ENCODE data around the gene CERCAM. TPM values are rescaled to one million over a fixed set of nuclear protein-coding genes. Genes with fewer than 3 reads are reported as not detected.

The CERCAM gene
- total and polyA plus RNA-seq, 12 donors: 3.5 to 30.4 (median 10.0) TPM

GRCh38 chr9:128396970-128397613 is 23.6 kb upstream of the CERCAM start:
- peaks cover 0 to 52% (median 6%) of the 10 kb centered on the region in 7 donors for H3K27me3 ChIP-seq
- H3K4me1 ChIP-seq: peaks cover 0 to 17% (median 12%) of the 10 kb centered on the region in 9 donors
- peak overlapping the region in 6 of 10 donors; percentile 3 to 29 (median 15) for H3K4me3 ChIP-seq
- intact Hi-C loops (cut with DNase I): no loop called here
- no peaks in the 10 kb centered on the region for H3K9me3 ChIP-seq
- no peak for TF ChIP-seq CTCF (IDR thresholded peaks at IDR 0.05)
- peak overlapping the region in 9 of 10 donors; percentile 24 to 76 (median 49) for H3K27ac ChIP-seq
- peaks cover 0 to 9% (median 0%) of the 10 kb centered on the region in 9 donors for H3K36me3 ChIP-seq
- peak in 1 of 2 donors; percentile 35 for DNase-seq
- peak; percentile 36 to 95 (median 76) for ATAC-seq
- 4 to 5% methylated on average over 19 of the region's 19 CpGs for WGBS, 2 donors

GRCh38 chr9:128397831-128398230 is 22.8 kb upstream of the CERCAM start:
- TF ChIP-seq CTCF (IDR thresholded peaks at IDR 0.05): no peak
- WGBS, 2 donors: 58 to 61% methylated on average over 7 of the region's 7 CpGs

GRCh38 chr9:128399861-128400260 is 20.8 kb upstream of the CERCAM start:
- ATAC-seq: no peak
- Histone ChIP-seq H3K4me3 (no peak overlapping the region), H3K9me3 (no peaks in the 10 kb centered on the region), H3K27ac (no peak overlapping the region), H3K27me3 (peaks cover 0 to 54% (median 6%) of the 10 kb centered on the region in 7 donors), H3K36me3 (no peaks in the 10 kb centered on the region), H3K4me1 (peaks cover 0 to 17% (median 12%) of the 10 kb centered on the region in 9 donors)
- no peak for DNase-seq
- 64 to 75% methylated on average over 3 of the region's 3 CpGs for WGBS, 2 donors
- no peak for TF ChIP-seq CTCF (IDR thresholded peaks at IDR 0.05)
- intact Hi-C loops (cut with DNase I): no loop called here

More at GRCh38 chr9:128397831-128398230, 22.8 kb upstream of the CERCAM start:
- Histone ChIP-seq H3K36me3 (peaks cover 0 to 1% (median 0%) of the 10 kb centered on the region in 9 donors), H3K27me3 (peaks cover 0 to 54% (median 6%) of the 10 kb centered on the region in 7 donors), H3K4me1 (peaks cover 0 to 17% (median 12%) of the 10 kb centered on the region in 9 donors), H3K27ac (peak overlapping the region in 7 of 10 donors; percentile 17 to 76 (median 49)), H3K9me3 (no peaks in the 10 kb centered on the region), H3K4me3 (peak overlapping the region in 3 of 10 donors; percentile 3 to 22 (median 12))
- intact Hi-C loops (cut with DNase I): no loop called here
- no peak for ATAC-seq
- DNase-seq: no peak

DNA sequence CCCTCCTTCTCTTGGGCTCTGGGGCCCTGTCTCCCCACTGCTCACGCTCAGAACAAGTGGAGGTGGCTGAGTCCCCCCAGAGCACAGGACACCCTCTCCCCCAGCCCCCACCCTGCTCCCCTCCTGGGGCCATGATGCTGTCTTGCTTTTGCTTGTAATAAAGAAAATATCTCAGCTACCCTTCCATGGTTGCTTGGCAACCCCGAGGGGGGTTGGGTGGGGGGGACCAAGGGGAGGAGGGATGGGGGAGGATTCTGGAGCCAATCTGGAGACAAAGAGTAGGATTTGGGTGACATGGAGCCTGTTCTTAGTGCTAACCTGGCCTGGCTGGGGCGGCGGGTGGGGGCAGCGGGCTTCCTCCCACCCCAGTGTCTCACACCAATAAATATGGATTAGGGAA is 16.1 kb upstream of the CERCAM start:
- H3K27me3 ChIP-seq: peaks cover 0 to 48% (median 8%) of the 10 kb centered on the region in 7 donors
- TF ChIP-seq CTCF (IDR thresholded peaks at IDR 0.05): no peak
- H3K9me3 ChIP-seq: no peaks in the 10 kb centered on the region
- ATAC-seq (no peak), DNase-seq (no peak)
- no peak overlapping the region for H3K27ac ChIP-seq
- H3K36me3 ChIP-seq: no peaks in the 10 kb centered on the region
- WGBS, 2 donors: 79 to 84% methylated on average over 5 of the region's 5 CpGs
- peaks cover 0 to 24% (median 5%) of the 10 kb centered on the region in 9 donors for H3K4me1 ChIP-seq
- no peak overlapping the region for H3K4me3 ChIP-seq
- intact Hi-C loops (cut with DNase I): no loop called here

Data from heart right ventricle (tissue), 16 donors.